GM19452 (cell line): ENCODE measurements around the gene WDFY4.
A peak's percentile ranks its signal among the peaks of the same experiment; 100 is the strongest.

Experiments
- ATAC-seq: cut with Tn5 transposase; IDR thresholded peaks from one replicate; pipeline ENCODE4 v1.9.1; 2021; ENCODE audit not compliant: unreplicated experiment

Gene WDFY4

GRCh38 chr10:48786606-48787282 lies 102.1 kb downstream of the WDFY4 start:
- ATAC-seq: no peak

- no peak for ATAC-seq
These were observed 103.9 kb downstream of the WDFY4 start for GRCh38 chr10:48788554-48788953.

GRCh38 chr10:48789486-48790456 lies 105.1 kb downstream of the WDFY4 start:
- no peak for ATAC-seq

GRCh38 chr10:48790457-48791044 lies 105.9 kb downstream of the WDFY4 start:
- ATAC-seq: no peak

- ATAC-seq: no peak
These were observed 106.7 kb downstream of the WDFY4 start for GRCh38 chr10:48791267-48791928.

- ATAC-seq: no peak
These were observed 107.4 kb downstream of the WDFY4 start for GRCh38 chr10:48792121-48792520.

GRCh38 chr10:48792687-48793096 lies 108.0 kb downstream of the WDFY4 start:
- ATAC-seq: no peak

- no peak for ATAC-seq
These were observed 109.4 kb downstream of the WDFY4 start for GRCh38 chr10:48794074-48794473.

GRCh38 chr10:48796713-48797245 lies 112.1 kb downstream of the WDFY4 start:
- no peak for ATAC-seq

GRCh38 chr10:48797830-48798229 lies 113.2 kb downstream of the WDFY4 start:
- ATAC-seq: no peak

GRCh38 chr10:48798481-48799254 lies 114.0 kb downstream of the WDFY4 start:
- no peak for ATAC-seq

GRCh38 chr10:48799341-48800006 lies 114.8 kb downstream of the WDFY4 start:
- ATAC-seq: no peak

- no peak for ATAC-seq
These were observed 115.5 kb downstream of the WDFY4 start for GRCh38 chr10:48800007-48800675.

- ATAC-seq: no peak
These were observed 116.3 kb downstream of the WDFY4 start for GRCh38 chr10:48801001-48801421.

GRCh38 chr10:48802611-48803071 lies 118.0 kb downstream of the WDFY4 start:
- peak; percentile 90 for ATAC-seq

GRCh38 chr10:48803801-48804584 lies 119.3 kb downstream of the WDFY4 start:
- ATAC-seq: no peak

- no peak for ATAC-seq
These were observed 120.1 kb downstream of the WDFY4 start for GRCh38 chr10:48804740-48805182.

- no peak for ATAC-seq
These were observed 120.7 kb downstream of the WDFY4 start for GRCh38 chr10:48805411-48805810.
